Activated T-cell treated with anti-CD3 and anti-CD28 coated beads, Interleukin-2, amount 50 U/mL, for 48 hours (primary cell): ENCODE results near the gene UPF2.
"Not testable (repeated sequence)": the region's sequence is repeated elsewhere in the genome, so short reads cannot be mapped to it uniquely, and the experiment has no call there.

ENCODE experiments used
- DNase-seq, 2 experiments: peaks; one replicate each; pipeline ENCODE4 v3.0.0-alpha.2; 2020

UPF2 gene

DNA sequence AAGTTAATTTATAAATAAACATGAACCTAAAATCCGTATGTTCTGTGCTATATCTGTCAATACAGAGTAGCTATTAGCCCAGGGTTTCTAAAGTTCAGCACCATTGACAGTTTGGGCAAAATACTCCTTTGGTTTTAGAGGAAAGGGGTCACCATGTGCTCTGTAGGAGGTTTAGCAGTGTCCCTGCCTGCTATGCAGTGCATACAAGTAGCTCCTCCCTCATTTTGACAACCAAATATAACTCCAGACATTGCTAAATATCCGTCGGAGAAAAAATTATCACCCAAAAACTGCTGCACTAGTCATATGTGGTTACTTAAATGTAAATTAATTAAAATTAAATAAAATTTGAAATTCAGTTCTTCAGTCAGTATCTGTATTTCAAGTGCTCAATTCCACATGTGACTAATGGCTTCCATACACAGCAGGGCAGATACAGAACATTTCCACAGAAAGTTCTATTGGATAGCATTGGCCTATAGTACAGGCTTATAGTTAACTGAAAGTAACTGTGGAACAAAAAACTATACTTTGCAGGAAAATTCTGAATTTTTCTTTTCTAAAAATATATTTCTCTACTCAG lies 6.4 kb downstream of the UPF2 start:
- no peak for DNase-seq

DNA sequence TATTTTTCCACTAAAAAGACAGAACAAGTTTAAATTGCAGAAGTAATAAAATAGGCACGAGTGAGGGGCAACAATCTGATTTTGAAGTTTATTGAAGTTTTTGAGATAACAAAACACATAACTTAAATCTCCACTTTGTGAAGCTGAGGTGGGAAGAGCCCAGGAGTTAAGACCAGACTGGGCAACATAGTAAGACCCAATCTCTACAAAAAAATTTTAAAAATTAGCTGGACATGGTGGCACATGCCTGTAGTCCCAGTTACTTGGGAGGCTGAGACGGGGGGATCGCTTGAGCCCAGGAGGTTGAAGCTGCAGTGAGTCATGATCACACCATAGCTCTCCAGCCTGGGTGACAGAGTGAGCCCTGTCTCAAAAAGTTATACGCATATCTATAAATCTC lies 11.2 kb downstream of the UPF2 start:
- no peak for DNase-seq

GRCh38 chr10:12027539-12027938 lies 15.1 kb downstream of the UPF2 start:
- no peak for DNase-seq

GRCh38 chr10:12025591-12025990 lies 17.0 kb downstream of the UPF2 start:
- no peak for DNase-seq

- DNase-seq, result no peak
Observed at GRCh38 chr10:12022580-12023257, 19.9 kb downstream of the UPF2 start.

DNA sequence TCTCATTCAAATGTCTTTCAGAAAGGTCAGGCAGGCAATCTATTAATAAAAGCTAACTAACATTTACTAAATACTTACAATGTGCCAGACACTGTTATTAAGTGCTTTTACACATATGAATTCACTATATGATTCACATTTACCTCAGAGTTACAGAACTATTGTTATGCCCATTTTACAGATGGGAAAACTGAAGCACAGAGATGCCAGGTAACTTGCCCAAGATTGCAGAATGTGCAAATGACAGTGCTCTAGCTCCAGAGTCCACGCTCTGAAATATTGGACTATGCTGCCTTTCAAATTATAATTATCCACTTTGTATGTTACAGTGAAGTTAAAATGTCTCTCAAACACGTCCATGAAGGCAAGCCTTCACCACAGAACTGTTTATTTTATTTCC lies 22.0 kb downstream of the UPF2 start:
- DNase-seq, result no peak

DNA sequence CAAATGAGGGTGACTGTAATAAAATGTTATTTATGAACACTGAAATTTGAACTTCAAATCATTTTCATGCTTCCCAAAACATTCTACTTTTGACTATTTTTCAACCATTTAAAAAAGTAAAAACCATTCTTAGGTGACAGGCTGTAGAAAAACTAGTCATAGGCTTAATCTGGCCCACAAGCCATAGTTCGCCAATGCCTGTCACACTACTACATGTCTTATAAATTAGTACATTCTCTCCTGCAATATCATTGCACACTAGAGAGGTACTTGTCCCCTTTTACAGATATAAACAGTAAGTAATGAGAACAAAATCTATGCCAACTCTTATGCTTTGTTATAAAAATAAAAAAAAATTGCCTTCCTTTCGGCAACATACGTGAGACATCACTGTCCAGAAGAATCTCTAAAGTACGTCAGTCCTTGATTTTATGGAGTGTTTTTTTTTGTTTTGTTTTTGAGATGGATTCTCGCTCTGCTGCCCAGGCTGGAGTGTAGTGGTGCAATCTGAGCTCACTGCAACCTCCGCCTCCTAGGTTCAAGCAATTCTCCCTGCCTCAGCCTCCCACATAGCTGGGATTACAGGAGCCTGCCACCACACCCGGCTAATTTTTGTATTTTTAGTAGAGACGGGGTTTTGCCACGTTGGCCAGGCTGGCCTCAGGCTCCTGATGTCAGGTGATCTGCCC lies 23.2 kb downstream of the UPF2 start:
- DNase-seq, result no peak

GRCh38 chr10:12018438-12019282 lies 23.9 kb downstream of the UPF2 start:
- DNase-seq, result no peak

- no peak for DNase-seq
Observed at GRCh38 chr10:12013926-12014325, 28.7 kb downstream of the UPF2 start.

- DNase-seq, result not testable (repeated sequence)
Observed at GRCh38 chr10:12013391-12013790, 29.2 kb downstream of the UPF2 start.

GRCh38 chr10:12010353-12010752 lies 32.3 kb downstream of the UPF2 start:
- DNase-seq, result no peak

DNA sequence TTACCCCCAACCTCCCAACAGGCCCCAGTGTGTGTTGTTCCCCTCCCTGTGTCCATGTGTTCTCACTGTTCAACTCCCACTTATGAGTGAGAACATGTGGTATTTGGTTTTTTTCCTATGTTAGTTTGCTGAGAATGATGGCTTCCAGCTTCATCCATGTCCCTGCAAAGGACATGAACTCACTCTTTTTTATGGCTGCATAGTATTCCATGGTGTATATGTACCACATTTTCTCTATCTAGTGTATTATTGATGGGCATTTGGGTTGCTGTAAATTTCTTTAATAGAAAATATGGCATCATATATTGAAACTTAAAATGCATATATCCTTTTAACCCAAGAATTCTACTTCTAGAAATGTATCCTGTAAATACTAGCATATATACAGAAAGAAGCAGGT lies 33.8 kb downstream of the UPF2 start:
- DNase-seq, result not testable (repeated sequence)

DNA sequence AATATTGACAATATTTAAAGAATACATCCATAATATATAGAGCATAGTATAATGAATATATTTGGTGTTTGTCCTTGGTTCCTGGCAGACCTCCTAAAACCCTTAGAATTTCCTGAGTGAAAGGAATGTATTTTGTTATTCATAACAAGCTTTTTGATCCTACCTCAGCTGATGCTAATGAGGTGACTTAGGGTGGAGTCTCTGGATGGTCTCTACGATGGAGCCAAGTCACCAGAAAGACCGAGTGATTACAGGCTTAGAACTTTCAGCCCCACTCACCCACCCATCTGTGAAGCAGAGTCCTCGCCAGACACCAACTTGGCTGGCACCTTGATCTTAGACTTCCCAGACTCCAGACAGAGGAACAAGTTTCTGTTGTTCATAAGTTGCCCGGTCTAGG lies 35.9 kb downstream of the UPF2 start:
- no peak for DNase-seq

DNA sequence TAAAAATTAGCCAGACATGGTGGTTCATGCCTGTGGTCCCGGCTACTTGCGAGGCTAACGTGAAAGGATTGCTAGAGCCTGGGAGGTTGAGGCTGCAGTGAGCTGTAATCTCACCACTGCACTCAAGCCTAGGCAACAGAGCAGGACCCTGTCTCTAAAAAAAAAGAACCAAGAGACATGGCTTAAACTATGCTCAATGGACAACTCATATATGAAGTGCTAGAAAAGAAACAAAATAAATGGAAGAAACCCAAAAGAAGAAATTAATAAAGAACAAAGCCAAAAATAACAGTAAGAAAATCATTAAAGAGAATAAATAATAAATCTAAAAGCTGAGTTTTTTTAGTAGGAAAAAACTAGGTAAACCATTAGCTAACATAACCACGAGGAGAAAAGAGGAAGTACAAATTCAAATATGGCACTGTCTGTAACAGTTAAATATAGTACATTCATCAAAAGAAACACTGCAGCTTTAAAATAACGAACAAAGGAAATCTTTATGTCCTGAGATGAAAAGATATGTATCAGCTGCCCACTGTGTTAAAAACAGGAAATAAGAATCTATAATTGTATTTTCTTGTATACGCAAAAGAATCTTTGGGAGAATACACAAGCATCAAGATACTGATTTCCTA lies 48.7 kb downstream of the UPF2 start:
- no peak for DNase-seq

DNA sequence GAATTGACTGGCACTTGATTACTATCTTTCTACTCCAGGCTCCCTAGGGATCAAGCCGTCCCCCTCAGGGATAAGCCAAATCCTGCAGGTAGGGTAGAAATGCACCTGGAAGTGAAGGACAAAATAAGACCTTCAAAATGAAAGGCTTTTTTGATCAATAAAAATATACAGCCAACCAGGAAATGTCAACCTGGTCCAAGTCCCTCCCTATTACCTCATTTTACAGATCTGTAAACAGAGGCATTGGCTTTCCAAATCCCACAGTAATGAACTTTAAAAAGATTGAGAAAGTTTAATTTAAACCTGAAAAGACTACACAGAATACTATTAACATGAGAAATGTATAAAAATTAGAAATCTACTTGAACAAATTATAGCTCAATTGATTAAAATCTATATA lies 53.7 kb downstream of the UPF2 start:
- no peak for DNase-seq

DNA sequence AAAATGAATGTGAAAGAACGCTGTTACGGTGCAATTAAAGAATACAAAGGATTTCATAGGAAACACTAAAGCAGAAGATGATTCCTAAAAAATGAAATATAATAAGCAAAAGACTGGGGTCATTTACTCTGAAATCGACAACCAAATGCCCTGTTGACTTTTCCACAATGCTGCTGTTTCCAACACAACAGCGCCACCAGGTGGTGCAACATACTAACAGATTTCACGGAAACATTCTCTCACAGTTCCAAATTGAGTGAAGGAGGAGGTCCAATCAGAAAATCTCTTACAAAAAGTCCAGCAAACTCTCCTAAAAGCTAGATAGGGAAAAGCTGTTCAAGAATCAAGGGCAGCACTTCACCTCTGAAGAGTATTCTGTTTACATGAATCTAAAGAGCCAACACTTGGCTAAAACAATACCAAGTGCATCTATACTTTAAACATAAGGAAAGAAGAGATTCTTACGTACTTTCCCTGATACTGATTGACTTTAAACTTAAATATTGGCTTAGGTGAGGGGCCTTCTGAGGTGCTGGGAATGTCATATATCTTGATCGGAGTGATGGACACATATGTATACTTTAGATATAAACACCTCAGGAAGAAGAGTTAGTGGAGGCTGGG lies 55.9 kb downstream of the UPF2 start:
- peak; percentile 82 for DNase-seq

DNA sequence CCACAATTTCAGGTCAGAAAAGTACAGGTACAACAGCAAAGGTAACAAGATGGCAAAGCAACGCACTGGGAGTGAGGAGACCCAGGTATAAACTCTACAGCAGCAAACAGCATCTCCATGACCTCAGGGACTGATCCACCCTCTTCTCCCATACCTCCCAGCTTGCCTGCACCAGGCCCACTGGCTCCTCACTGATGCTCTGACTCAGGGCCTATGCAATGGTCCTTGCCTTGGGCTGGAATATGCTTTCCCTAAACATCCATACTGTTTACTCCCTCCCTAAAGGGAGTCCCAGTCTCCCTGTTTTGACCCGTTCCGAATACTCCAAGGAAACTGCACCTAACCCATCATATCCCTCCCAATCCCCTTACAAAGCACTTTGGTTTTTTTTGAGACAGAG lies 60.4 kb downstream of the UPF2 start:
- DNase-seq, result no peak

GRCh38 chr10:11975795-11976194 lies 66.8 kb downstream of the UPF2 start:
- DNase-seq, result no peak

- DNase-seq, result not testable (repeated sequence)
Observed at GRCh38 chr10:11972523-11972922, 70.1 kb downstream of the UPF2 start.

GRCh38 chr10:11962176-11962575 lies 80.4 kb downstream of the UPF2 start:
- no peak for DNase-seq

DNA sequence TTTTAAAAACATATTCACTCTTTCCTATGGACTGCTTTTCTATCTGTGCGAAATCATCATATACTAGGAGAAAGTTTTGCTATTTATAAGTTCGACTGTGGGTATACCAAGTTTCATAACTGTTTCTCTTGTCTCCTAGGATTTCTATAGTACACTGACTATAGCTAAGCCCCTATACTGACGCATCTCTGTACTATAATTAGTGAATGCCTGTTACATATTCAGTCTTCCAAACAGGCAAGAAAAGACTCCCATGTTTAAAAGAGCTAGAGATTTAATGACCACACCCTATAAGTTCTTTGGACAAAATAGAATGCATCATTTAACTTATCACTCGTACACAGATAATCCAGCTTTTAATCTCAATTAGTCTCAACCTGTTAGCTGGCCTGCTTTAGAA lies 80.8 kb downstream of the UPF2 start:
- DNase-seq, result no peak

GRCh38 chr10:11959966-11960365 lies 82.6 kb downstream of the UPF2 start:
- no peak for DNase-seq

DNA sequence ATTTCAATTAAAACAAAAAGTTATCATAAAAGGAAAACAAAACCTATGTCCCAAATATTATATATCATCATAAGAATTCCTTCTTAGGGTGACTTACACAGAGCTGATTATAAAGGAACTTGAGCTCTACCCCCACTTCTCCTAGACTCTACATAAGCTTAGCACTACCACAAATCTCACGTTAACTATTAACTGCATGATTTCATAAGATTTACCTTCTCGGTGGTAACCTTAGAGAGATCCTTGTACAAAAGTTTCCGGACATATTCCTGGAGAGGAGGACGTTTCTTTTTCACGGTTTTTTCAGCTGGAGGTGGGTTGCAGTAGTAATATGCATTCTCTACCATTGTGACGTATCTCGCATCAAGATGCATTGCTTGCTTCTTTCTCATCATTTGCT lies 83.7 kb downstream of the UPF2 start:
- no peak for DNase-seq
